Body of pancreas (tissue), 4 donors: ENCODE measurements around the gene ELK4.

Experiments used
- CTCF ChIP-seq, 7 experiments: fragments of 450-650 bp in 4 of 7; fragments of 200-600 bp in 3 of 7; sonication (generic) in 3 of 7; IDR thresholded peaks; one replicate each; pipeline ENCODE4 v1.5.1; 2016 to 2019; ENCODE audit warnings: antibody characterized with exemption in 7 of 7
- POLR2A ChIP-seq, 3 donors: fragments of 450-650 bp; IDR thresholded peaks; one replicate each; pipeline ENCODE4 v1.6.1; 2016; ENCODE audit warnings: antibody characterized with exemption in 3 of 3, mild to moderate bottlenecking in 2 of 3

- TF ChIP-seq CTCF (IDR thresholded peaks at IDR 0.05) (no peak), POLR2A (IDR thresholded peaks at IDR 0.05) (no peak)
These were observed 21.8 kb downstream of the ELK4 start for GRCh38 chr1:205610036-205610435.
